K562 (cell line): Measurements from ENCODE around the gene ZNF346. TPM values are rescaled to one million over a fixed set of nuclear protein-coding genes. Genes with fewer than 3 reads are reported as not detected.

Source experiments
- ATAC-seq: fragments of 200-7000 bp; cut with Tn5 transposase; 3 replicates; pipeline ENCODE4 v1.9.1; 2020; ENCODE audit warnings: moderate library complexity
- BruUV-seq: library from RNA; stranded (reverse); fragments of 400-500 nt; replicated peaks from 2 replicates; lab custom pipeline; 2021; lab: Mats Ljungman, UMichigan
- CTCF ChIA-PET: fragments of 300-600 bp; formaldehyde crosslinking; extraction: SDS; loops from one replicate; lab custom pipeline; 2021; ENCODE audit warnings: low intra/inter-chr PET ratio; lab: Yijun Ruan, JAX
- POLR2A ChIA-PET: fragments of 300-600, 350-650 bp; sonication (Branson Sonifier 250); formaldehyde crosslinking; extraction: SDS; loops from one replicate; lab custom pipeline; 2021; ENCODE audit warnings: antibody characterized with exemption, inconsistent platforms; lab: Yijun Ruan, JAX
- DNase-seq, 4 experiments: peaks; one replicate each; pipeline versions ENCODE4 v3.0.0 to v3.0.0-alpha.2; 2011 to 2018; ENCODE audit warnings: low spot score in 3 of 4, mixed read lengths in 3 of 4; ENCODE audit errors: extremely low read depth in 1 of 4
- FAIRE-seq: peaks from 2 replicates; lab custom pipeline; 2011; peaks lifted over from hg19 to GRCh38; lab: Jason Lieb, UNC
- H2AFZ ChIP-seq: 2 replicates; pipeline ENCODE4 v1.6.0; 2011; ENCODE audit warnings: low read depth, low read length, control low read depth, inconsistent platforms
- H3K27ac ChIP-seq: fragments of 200-600 bp; 3 replicates; pipeline ENCODE4 v1.8.0; 2011; ENCODE audit warnings: low read depth, mild to moderate bottlenecking, control low read depth, inconsistent platforms, low read length, moderate library complexity, mixed read lengths; ENCODE audit errors: extremely low read depth
- H3K27me3 ChIP-seq, 2 experiments: fragments of 300-600 bp in 1 of 2; 2 replicates in 1 of 2; 3 replicates in 1 of 2; pipeline versions ENCODE4 v1.6.0 to v1.8.0; 2011; ENCODE audit warnings: inconsistent platforms in 2 of 2, low read length in 2 of 2, mild to moderate bottlenecking in 1 of 2, mixed read lengths in 1 of 2, moderate library complexity in 1 of 2; ENCODE audit not compliant: control insufficient read depth in 2 of 2, insufficient read depth in 2 of 2
- H3K36me3 ChIP-seq: fragments of 300-600 bp; 3 replicates; pipeline ENCODE4 v1.8.0; 2011; ENCODE audit warnings: mild to moderate bottlenecking, low read length, inconsistent platforms; ENCODE audit not compliant: control insufficient read depth, insufficient read depth
- H3K4me1 ChIP-seq, 2 experiments: fragments of 200-600 bp in 1 of 2; replicated peaks in 1 of 2; 2 replicates in 1 of 2; 3 replicates in 1 of 2; pipeline versions ENCODE4 v1.5.1 to v1.8.0; 2011; ENCODE audit warnings: inconsistent platforms in 2 of 2, low read length in 2 of 2, mild to moderate bottlenecking in 1 of 2, mixed read lengths in 1 of 2, moderate library complexity in 1 of 2; ENCODE audit not compliant: control insufficient read depth in 2 of 2, insufficient read depth in 2 of 2
- H3K4me2 ChIP-seq: 2 replicates; pipeline ENCODE4 v1.6.1; 2011; ENCODE audit warnings: low read length, control low read depth, inconsistent platforms, mixed read lengths; ENCODE audit not compliant: insufficient read depth
- H3K4me3 ChIP-seq: fragments of 200-600 bp; sonication (generic), shearing (Covaris generic); 2 replicates; pipeline ENCODE4 v1.5.1; 2016; ENCODE audit warnings: control low read depth, inconsistent platforms
- H3K79me2 ChIP-seq: fragments of 200-600 bp; 3 replicates; pipeline ENCODE4 v1.8.0; 2011; ENCODE audit warnings: low read length, inconsistent platforms; ENCODE audit not compliant: control insufficient read depth, insufficient read depth
- H3K9ac ChIP-seq, 2 experiments: 2 replicates each; pipeline versions ENCODE4 v1.6.0 to v1.6.1; 2011; ENCODE audit warnings: low read depth in 2 of 2, low read length in 2 of 2, control low read depth in 1 of 2, inconsistent platforms in 1 of 2, mild to moderate bottlenecking in 1 of 2, mixed read lengths in 1 of 2; ENCODE audit not compliant: insufficient read depth in 1 of 2
- H3K9me1 ChIP-seq: one replicate; pipeline ENCODE4 v1.6.0; 2011; ENCODE audit warnings: inconsistent platforms, mild to moderate bottlenecking, low read length, moderate library complexity; ENCODE audit not compliant: control insufficient read depth, insufficient read depth
- H3K9me3 ChIP-seq: replicated peaks from 2 replicates; pipeline ENCODE4 v1.5.1; 2011; ENCODE audit warnings: low read depth, low read length, inconsistent platforms; ENCODE audit not compliant: control insufficient read depth, insufficient read depth
- H4K20me1 ChIP-seq: replicated peaks from 2 replicates; pipeline ENCODE4 v1.6.1; 2011; ENCODE audit warnings: low read length, inconsistent platforms, mixed read lengths; ENCODE audit not compliant: control insufficient read depth, insufficient read depth
- CBFA2T2 ChIP-seq: fragments of 450-650 bp; conservative IDR thresholded peaks from 2 replicates; pipeline ENCODE4 v1.6.1; 2017; ENCODE audit warnings: mild to moderate bottlenecking
- DIDO1 ChIP-seq: fragments of 450-650 bp; IDR thresholded peaks from 2 replicates; pipeline ENCODE4 v1.6.1; 2016; ENCODE audit warnings: low read depth, missing biosample characterization, missing genetic modification characterization
- HMGN3 ChIP-seq: IDR thresholded peaks from 2 replicates; pipeline ENCODE4 v1.6.1; 2011; ENCODE audit warnings: borderline replicate concordance, low read depth, mild to moderate bottlenecking, mixed read lengths, low read length; ENCODE audit not compliant: insufficient read length; ENCODE audit errors: extremely low read depth
- MYC ChIP-seq, 2 experiments: fragments of 250-450 bp in 1 of 2; sonication (Bioruptor Pico) in 1 of 2; IDR thresholded peaks; 2 replicates each; pipeline versions ENCODE4 v1.5.1 to v1.6.1; 2012 to 2021; ENCODE audit warnings: low read depth in 2 of 2, borderline replicate concordance in 1 of 2, improper control_type of control experiment in 1 of 2, low read length in 1 of 2, mild to moderate bottlenecking in 1 of 2, moderate library complexity in 1 of 2
- POLR2AphosphoS2 ChIP-seq: IDR thresholded peaks from 2 replicates; pipeline ENCODE4 v1.6.1; 2012; ENCODE audit warnings: low read length, improper control_type of control experiment
- RHOXF2B ChIP-seq: fragments of 250-450 bp; sonication (Bioruptor Pico); conservative IDR thresholded peaks from 2 replicates; pipeline ENCODE4 v1.5.1; 2021
- SMARCB1 ChIP-seq: IDR thresholded peaks from 2 replicates; pipeline ENCODE4 v1.6.1; 2011; ENCODE audit warnings: improper control_type of control experiment, low read depth; ENCODE audit not compliant: insufficient read length
- ZFX ChIP-seq: sonication (generic); formaldehyde crosslinking; IDR thresholded peaks from 2 replicates; pipeline ENCODE4 v1.8.0; 2022; ENCODE audit warnings: mild to moderate bottlenecking, missing genetic modification reagents, moderate library complexity
- ZNF766 ChIP-seq: fragments of 200-800 bp; sonication (Bioruptor generic); conservative IDR thresholded peaks from 2 replicates; pipeline ENCODE4 v1.6.1; 2016; ENCODE audit warnings: missing genetic modification characterization, missing compliant biosample characterization
- WGBS: fragments of 100-300 bp; shearing (Covaris generic); methylation state at CpG from one replicate; pipeline ENCODE4 v1.1.6; 2016; ENCODE audit warnings: low coverage, mixed read lengths; ENCODE audit not compliant: insufficient coverage; ENCODE audit errors: missing lambda C conversion rate; 5-methylcytosine and 5-hydroxymethylcytosine counted together
- in situ Hi-C: fragments of 300-500 bp; cut with MboI; formaldehyde crosslinking; loops from 4 replicates; pipeline ENCODE4 v1.15.0; 2018; ENCODE audit warnings: inconsistent platforms, mixed read lengths
- intact Hi-C: fragments of 100-400 bp; cut with micrococcal nuclease; formaldehyde crosslinking; loops from 2 replicates; pipeline ENCODE4 v1.14.2; 2022
- polyA plus RNA-seq, 8 experiments: library from polyadenylated mRNA; depleted of rRNA in 4 of 8; stranded (reverse) in 5 of 8; unstranded in 3 of 8; fragments of >200 nt; fragmentation: Nextera tagmentation in 2 of 8; fragmentation: Illumina TruSeq in 1 of 8; extraction: Ambion mirVana in 2 of 8; extraction: Trizol in 1 of 8; gene quantifications; 2 replicates each; pipeline versions ENCODE4 v1.2.1 to v1.2.3, GENCODE V29; 2011 to 2014; ENCODE audit warnings: inconsistent platforms in 1 of 8, missing spikeins in 1 of 8
- total RNA-seq, 7 experiments: library from RNA; depleted of rRNA in 6 of 7; stranded (reverse); fragments of >200 nt in 6 of 7; fragmentation: Illumina TruSeq in 2 of 7; extraction: Trizol in 2 of 7; gene quantifications; 2 replicates each; pipeline versions ENCODE4 v1.2.1 to v1.2.3, GENCODE V29; 2011 to 2021; ENCODE audit warnings: low replicate concordance in 1 of 7
- TF ChIP-seq, protein P1 (sequence below): fragments of 250-450 bp; sonication (Bioruptor Pico); IDR thresholded peaks from 2 replicates; pipeline ENCODE4 v1.8.0; 2022; ENCODE audit warnings: moderate library complexity, mild to moderate bottlenecking, inconsistent platforms
- TF ChIP-seq, protein P2 (sequence below): sonication (generic); formaldehyde crosslinking; IDR thresholded peaks from 2 replicates; pipeline ENCODE4 v1.8.1; 2023; ENCODE audit warnings: mild to moderate bottlenecking, missing genetic modification reagents
- TF ChIP-seq, protein P3 (sequence below): fragments of 250-450 bp; sonication (Bioruptor Pico); IDR thresholded peaks from 2 replicates; pipeline ENCODE4 v1.8.0; 2021; ENCODE audit warnings: borderline replicate concordance, mild to moderate bottlenecking, moderate library complexity; ENCODE audit not compliant: poor library complexity, severe bottlenecking
- TF ChIP-seq, protein P4 (sequence below): IDR thresholded peaks from 2 replicates; pipeline ENCODE4 v1.6.1; 2012; ENCODE audit warnings: low read depth, low read length, improper control_type of control experiment, borderline replicate concordance
- TF ChIP-seq, protein P5 (sequence below), 2 experiments: IDR thresholded peaks; 2 replicates each; pipeline ENCODE4 v1.6.1; 2012; ENCODE audit warnings: improper control_type of control experiment in 2 of 2, low read depth in 2 of 2, low read length in 2 of 2, borderline replicate concordance in 1 of 2

Gene ZNF346
- total and polyA plus RNA-seq, 9 of the 15 experiments (the other 6 are each of a cell fraction or from before 2014, with no cell fraction given), result 5.0 to 25.1 (median 20.1) TPM

DNA sequence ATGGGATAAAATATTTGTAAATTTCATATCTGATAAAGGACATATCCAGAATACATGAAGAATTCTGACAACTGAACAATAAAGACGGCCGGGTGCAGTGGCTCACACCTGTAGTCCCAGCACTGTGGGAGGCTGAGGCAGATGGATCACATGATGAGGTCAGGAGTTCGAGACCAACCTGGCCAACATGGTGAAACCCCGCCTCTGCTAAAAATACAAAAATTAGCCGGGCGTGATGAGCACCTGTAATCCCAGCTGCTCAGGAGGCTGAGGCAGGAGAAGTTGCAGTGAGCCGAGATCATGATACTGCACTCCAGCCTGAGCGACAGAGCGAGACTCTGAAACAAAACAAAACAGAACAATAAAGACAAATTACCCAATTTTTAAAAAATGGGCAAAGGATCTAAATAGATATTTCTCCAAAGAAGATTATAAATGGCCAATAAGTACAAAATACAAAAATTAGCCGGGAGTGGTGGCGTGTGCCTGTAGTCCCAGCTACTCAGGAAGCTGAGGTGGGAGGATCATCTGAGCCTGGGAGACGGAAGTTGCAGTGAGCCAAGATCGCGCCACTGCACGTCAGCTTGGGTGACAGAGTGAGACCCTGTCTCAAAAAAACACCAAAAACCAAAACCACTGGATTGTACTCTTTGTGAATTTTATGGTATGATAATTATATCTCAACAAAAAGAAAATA, 101.4 kb downstream of the ZNF346 start:
- Histone ChIP-seq H3K9me3 (no peaks in the 10 kb centered on the region), H2AFZ (peak overlapping the region; percentile 25; the same call in 1 of the 2 replicates), H3K9me1 (no peaks in the 10 kb centered on the region), H3K79me2 (no peaks in the 10 kb centered on the region), H3K36me3 (no peaks in the 10 kb centered on the region), H3K27ac (no peak overlapping the region), H3K9ac (no peak overlapping the region), H3K27me3 (no peaks in the 10 kb centered on the region), H3K4me1 (peaks cover 0 to 5% of the 10 kb centered on the region in 2 experiments; a peak in 1 of 5 replicates), H3K4me2 (no peak overlapping the region), H4K20me1 (no peaks in the 10 kb centered on the region), H3K4me3 (no peak overlapping the region)
- in situ Hi-C loops, result loop anchor here (25.0 kb wide), 1 partner anchor 1387 kb away; no protein-coding TSS in a partner anchor
- POLR2A ChIA-PET, result interaction anchor here (0.6 to 0.8 kb wide), 2 partner anchors 11 to 274 kb away, joined by 4 to 5 read pairs; no protein-coding TSS in a partner anchor
- FAIRE-seq (no peak), ATAC-seq (peak; percentile 49; the same call in 2 of the 3 replicates), DNase-seq (no peak)
- 55% methylated on average over 15 of the region's 15 CpGs for WGBS
- intact Hi-C loops, result no loop called here
- BruUV-seq, result no TSS peak
- CTCF ChIA-PET, result no interaction called here
- TF ChIP-seq DIDO1 (tag) (no peak), ZNF766 (CRISPR knock-in tag) (no peak), RHOXF2B (CRISPR knock-in tag) (no peak), ZFX (no peak), MYC (IDR thresholded peaks at IDR 0.05; ENCODE audit: low read depth, low read length) (no peak), MYC (CRISPR knock-in tag; IDR thresholded peaks at IDR 0.05; ENCODE audit: borderline replicate concordance, low read depth) (no peak), SMARCB1 (no peak), CBFA2T2 (no peak), POLR2AphosphoS2 (no peak), HMGN3 (no peak)
- TF ChIP-seq, protein P1, sequence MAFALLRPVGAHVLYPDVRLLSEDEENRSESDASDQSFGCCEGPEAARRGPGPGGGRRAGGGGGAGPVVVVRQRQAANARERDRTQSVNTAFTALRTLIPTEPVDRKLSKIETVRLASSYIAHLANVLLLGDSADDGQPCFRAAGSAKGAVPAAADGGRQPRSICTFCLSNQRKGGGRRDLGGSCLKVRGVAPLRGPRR, result no peak
- TF ChIP-seq, protein P2, sequence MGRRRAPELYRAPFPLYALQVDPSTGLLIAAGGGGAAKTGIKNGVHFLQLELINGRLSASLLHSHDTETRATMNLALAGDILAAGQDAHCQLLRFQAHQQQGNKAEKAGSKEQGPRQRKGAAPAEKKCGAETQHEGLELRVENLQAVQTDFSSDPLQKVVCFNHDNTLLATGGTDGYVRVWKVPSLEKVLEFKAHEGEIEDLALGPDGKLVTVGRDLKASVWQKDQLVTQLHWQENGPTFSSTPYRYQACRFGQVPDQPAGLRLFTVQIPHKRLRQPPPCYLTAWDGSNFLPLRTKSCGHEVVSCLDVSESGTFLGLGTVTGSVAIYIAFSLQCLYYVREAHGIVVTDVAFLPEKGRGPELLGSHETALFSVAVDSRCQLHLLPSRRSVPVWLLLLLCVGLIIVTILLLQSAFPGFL (CRISPR knock-in tag), result no peak
- TF ChIP-seq, protein P3, sequence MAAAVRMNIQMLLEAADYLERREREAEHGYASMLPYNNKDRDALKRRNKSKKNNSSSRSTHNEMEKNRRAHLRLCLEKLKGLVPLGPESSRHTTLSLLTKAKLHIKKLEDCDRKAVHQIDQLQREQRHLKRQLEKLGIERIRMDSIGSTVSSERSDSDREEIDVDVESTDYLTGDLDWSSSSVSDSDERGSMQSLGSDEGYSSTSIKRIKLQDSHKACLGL (CRISPR knock-in tag), result no peak
- TF ChIP-seq, protein P4, sequence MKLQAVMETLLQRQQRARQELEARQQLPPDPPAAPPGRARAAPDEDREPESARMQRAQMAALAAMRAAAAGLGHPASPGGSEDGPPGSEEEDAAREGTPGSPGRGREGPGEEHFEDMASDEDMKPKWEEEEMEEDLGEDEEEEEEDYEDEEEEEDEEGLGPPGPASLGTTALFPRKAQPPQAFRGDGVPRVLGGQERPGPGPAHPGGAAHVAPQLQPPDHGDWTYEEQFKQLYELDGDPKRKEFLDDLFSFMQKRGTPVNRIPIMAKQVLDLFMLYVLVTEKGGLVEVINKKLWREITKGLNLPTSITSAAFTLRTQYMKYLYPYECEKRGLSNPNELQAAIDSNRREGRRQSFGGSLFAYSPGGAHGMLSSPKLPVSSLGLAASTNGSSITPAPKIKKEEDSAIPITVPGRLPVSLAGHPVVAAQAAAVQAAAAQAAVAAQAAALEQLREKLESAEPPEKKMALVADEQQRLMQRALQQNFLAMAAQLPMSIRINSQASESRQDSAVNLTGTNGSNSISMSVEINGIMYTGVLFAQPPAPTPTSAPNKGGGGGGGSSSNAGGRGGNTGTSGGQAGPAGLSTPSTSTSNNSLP, result no peak
- TF ChIP-seq, protein P5, sequence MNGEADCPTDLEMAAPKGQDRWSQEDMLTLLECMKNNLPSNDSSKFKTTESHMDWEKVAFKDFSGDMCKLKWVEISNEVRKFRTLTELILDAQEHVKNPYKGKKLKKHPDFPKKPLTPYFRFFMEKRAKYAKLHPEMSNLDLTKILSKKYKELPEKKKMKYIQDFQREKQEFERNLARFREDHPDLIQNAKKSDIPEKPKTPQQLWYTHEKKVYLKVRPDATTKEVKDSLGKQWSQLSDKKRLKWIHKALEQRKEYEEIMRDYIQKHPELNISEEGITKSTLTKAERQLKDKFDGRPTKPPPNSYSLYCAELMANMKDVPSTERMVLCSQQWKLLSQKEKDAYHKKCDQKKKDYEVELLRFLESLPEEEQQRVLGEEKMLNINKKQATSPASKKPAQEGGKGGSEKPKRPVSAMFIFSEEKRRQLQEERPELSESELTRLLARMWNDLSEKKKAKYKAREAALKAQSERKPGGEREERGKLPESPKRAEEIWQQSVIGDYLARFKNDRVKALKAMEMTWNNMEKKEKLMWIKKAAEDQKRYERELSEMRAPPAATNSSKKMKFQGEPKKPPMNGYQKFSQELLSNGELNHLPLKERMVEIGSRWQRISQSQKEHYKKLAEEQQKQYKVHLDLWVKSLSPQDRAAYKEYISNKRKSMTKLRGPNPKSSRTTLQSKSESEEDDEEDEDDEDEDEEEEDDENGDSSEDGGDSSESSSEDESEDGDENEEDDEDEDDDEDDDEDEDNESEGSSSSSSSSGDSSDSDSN (IDR thresholded peaks at IDR 0.05; ENCODE audit: borderline replicate concordance in 1 of 2, low read depth in 2 of 2, low read length in 2 of 2), result no peak
